SKM-1 treated with dmso at 0.1 percent for 144 hours (cell line): ENCODE results near the gene MCU.
"Not testable (repeated sequence)": the region's sequence is repeated elsewhere in the genome, so short reads cannot be mapped to it uniquely, and the experiment has no call there.

Source experiments
- DNase-seq: peaks from one replicate; lab custom pipeline; 2025; ENCODE audit not compliant: unreplicated experiment; lab: John Stamatoyannopoulos, UW

The MCU gene

GRCh38 chr10:72893136-72893798 lies 201.3 kb downstream of the MCU start, which contains the start of gene OIT3:
Gene OIT3 (plus strand): TSS chr10:72893739. CDS start chr10:72893799, 60 bp downstream.
- no peak for DNase-seq

- no peak for DNase-seq
These were observed 203.4 kb downstream of the MCU start for GRCh38 chr10:72895236-72895850.

DNA sequence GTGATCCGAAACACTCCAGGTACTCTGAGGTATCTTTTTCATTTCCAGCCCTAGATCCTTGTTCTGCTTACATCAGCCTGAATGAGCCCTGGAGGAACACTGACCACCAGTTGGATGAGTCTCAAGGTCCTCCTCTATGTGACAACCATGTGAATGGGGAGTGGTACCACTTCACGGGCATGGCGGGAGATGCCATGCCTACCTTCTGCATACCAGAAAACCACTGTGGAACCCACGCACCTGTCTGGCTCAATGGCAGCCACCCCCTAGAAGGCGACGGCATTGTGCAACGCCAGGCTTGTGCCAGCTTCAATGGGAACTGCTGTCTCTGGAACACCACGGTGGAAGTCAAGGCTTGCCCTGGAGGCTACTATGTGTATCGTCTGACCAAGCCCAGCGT lies 206.7 kb downstream of the MCU start:
- DNase-seq, result no peak

GRCh38 chr10:72899545-72899944 lies 207.6 kb downstream of the MCU start:
- DNase-seq, result no peak

DNA sequence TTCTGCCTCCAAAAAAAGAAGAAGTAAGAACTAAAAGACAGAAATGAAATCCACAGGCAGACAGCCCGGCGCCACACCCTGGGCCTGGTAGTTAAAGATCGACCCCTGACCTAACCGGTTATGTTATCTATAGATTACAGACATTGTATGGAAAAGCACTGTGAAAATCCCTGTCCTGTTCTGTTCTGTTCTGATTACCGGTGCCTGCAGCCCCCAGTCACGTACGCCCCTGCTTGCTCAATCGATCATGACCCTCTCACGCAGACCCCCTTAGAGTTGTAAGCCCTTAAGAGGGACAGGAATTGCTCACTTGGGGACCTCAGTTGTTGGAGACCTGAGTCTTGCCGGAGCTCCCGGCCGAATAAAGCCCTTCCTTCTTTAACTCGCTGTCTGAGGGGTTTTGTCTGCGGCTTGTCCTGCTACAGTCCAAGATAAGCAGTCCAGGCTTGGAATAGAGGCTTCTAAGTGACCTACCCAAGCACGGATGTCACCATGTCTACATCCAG lies 212.1 kb downstream of the MCU start:
- DNase-seq, result not testable (repeated sequence)

- no peak for DNase-seq
These were observed 212.9 kb downstream of the MCU start for GRCh38 chr10:72904806-72905205.

DNA sequence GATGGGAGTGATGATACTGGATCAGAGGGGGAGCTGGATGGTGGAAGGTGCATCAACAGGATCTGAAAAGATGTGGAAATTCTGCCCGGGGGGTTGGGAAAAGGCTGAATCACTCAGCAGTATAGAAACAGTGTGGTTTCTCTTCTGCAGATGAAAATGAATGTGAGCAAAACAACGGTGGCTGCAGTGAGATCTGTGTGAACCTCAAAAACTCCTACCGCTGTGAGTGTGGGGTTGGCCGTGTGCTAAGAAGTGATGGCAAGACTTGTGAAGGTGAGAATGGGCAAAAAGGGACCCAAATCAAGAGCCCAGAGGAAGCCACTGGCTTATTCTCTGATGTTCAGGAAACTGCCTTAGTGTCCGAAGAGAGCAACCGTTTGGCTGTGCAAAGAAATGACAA lies 214.5 kb downstream of the MCU start:
- DNase-seq, result no peak

DNA sequence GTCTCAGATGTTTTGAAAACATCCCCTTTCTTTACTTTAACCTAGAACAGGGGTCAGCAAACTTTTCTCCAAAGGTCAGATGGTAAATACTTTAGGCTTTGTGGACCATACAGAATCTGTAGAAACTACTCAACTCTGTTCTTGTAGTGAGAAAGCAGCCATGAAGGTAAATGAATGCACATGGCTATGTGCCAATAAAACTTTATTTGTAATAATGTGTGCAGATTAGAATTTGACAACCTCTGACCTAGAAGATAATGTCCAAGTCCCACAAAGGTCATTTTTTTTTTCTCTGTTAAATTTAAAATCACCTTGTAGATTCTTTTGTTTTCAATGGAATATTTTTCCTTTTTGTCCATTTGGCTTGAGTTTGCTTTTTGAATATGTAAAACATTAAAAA lies 218.8 kb downstream of the MCU start:
- no peak for DNase-seq

GRCh38 chr10:72911758-72912157 lies 219.8 kb downstream of the MCU start:
- no peak for DNase-seq

GRCh38 chr10:72912736-72913135 lies 220.8 kb downstream of the MCU start:
- DNase-seq, result no peak

GRCh38 chr10:72913287-72913686 lies 221.3 kb downstream of the MCU start:
- no peak for DNase-seq

DNA sequence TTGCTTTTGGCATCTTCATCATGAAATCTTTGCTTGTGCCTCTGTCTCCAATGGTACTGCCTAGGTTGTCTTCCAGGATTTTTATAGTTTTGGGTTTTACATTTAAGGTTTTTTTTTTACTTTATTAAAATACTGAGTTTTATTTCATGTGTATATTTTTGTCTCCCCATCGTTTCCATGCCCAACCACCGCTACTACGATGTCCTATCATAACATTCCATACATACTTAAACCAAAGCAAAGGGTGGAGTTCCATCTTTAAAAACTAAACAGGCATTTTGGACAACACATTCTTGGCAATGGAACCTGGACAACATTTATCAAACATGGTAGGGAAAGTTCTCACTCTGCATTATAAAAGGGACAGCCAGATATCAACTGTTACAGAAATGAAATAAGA lies 225.3 kb downstream of the MCU start:
- not testable (repeated sequence) for DNase-seq

DNA sequence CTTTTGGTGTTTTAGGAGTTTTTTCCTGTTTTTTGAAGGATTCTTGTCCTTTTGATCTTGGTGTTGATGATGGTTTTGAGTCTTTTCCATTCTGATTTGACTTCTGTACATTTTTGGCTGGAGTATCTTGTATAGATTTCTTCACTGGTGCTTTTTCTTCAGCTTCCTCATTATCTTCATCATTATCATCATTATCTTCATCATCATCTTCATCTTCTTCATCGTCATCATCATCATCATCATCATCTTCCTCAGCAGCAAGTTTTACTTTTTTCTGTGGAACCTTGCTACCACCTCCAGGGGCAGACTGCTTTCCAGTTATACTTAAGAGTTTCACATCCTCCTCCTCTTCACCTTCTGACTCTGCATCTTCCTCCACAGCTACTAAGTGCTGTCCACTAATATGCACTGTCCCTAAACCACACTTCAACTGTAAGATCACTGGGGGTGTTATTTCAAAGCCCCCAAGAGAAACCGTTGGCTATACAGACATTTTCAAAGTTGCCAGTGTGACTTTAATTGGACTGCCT lies 225.9 kb downstream of the MCU start:
- DNase-seq, result not testable (repeated sequence)

DNA sequence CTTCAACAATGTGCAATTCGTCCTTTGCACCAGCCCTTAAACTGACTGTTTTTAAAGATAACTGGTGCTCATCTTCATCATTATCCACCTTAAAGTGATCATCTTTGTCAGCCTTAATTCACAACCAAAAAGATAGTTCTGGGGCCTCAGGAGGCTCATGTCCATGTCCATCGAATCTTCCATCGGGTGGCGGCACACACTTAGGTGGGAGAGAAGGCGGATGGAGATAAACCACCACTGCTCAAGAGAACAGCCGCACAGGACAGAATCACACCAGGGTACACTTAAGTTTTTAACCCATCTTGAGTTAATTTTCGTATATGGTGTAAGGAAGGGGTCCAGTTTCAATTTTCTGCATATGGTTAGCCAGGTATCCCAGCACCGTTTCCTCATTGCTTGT lies 226.4 kb downstream of the MCU start:
- no peak for DNase-seq

GRCh38 chr10:72921147-72921683 lies 229.3 kb downstream of the MCU start:
- not testable (repeated sequence) for DNase-seq

DNA sequence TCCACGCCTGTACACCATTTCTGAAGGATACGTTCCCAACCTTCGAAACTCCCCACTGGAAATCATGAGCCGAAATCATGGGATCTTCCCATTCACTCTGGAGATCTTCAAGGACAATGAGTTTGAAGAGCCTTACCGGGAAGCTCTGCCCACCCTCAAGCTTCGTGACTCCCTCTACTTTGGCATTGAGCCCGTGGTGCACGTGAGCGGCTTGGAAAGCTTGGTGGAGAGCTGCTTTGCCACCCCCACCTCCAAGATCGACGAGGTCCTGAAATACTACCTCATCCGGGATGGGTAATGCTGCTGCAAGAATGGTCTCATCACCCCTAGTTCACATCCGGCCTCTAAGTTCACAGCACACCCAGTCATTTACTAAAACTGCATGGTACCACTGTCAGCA lies 232.4 kb downstream of the MCU start:
- no peak for DNase-seq

DNA sequence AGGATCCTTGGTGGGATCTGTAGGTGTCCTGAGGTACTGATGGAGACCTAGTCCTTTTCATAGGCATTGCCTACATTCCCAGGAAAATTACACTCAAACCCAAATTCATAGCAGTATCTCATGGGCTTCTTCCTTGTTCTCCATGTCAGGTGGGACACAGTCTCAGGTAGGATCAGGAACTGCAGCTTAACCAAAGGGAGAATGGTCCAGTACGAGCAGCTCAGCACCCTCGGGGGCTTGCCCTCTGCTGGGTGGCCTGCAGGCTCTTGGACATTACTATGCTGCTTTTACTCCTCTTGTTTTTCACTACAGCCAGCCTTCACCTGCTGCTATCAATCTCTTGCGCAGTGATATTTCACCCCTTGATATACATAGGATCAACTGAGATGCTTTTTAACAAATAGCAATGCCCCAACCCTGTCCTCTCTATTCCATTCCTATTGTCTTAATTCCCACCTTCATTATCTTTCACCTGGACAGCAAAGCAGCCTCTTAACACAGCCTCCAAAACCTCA lies 234.1 kb downstream of the MCU start:
- DNase-seq, result no peak

GRCh38 chr10:72927485-72927884 lies 235.5 kb downstream of the MCU start:
- no peak for DNase-seq

DNA sequence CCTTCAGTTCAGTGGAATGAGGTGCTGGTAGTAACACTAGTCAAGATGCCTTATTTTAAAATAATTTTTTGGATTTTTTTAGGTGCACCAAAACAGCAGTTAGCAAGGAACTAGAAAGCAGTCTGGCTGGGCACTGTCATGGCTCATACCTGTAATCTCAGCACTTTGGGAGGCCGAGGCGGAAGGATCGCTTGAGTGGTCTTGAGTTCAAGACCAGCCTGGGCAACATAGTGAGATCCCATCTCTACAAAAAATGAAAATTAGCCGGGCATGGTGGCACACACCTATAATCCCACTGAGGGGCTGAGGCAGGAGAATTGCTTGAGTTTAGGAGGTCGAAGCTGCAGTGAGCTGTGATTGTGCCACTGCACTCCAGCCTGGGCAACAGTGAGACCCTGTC lies 236.9 kb downstream of the MCU start:
- DNase-seq, result no peak

DNA sequence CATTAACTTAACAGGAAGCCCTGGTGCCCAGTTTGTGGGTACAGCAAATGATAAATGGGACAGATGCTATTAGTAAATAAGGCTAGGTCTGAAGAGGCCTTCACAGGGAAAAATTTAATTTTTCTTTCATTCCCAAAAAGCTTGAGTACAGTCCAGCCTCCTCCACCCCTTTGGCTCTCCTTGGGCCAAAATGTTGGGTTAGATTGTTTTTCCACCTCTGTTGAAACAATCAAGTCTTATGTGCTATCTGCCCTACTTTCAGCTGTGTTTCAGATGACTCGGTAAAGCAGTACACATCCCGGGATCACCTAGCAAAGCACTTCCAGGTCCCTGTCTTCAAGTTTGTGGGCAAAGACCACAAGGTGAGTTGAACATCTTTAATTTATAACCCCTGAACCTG lies 238.3 kb downstream of the MCU start:
- DNase-seq, result no peak

- DNase-seq, result no peak
These were observed 240.5 kb downstream of the MCU start for GRCh38 chr10:72932259-72933015.
